ENCODE results near the gene PLIN1. TPM values are rescaled to one million over a fixed set of nuclear protein-coding genes. Genes with fewer than 3 reads are reported as not detected.

Gene PLIN1
- polyA plus RNA-seq, 4 donors, result 0.44 to 18.0 (median 4.8) TPM

DNA sequence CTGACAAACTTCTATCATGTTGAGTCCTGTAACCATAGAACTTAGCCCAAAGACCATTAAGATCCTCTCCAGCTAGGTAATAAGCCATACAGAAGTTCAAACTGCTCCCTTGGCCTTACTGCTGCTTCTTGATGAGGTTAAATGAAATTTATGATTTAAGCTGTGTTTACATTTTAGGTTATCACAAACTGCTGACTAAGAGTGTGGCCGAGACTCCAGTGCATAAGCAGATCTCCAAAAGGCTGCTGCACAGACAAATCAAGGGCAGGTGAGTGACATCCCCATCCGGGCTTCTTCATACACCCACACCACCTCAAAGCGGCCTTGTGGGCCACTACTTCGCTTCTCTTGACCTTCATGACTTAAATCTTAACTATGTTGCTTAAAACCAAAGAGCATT, 62.9 kb downstream of the PLIN1 start:
- peaks cover 0 to 14% (median 2%) of the 10 kb centered on the region in 3 donors for H3K36me3 ChIP-seq (ENCODE audit: control insufficient read depth in 3 of 3, insufficient read depth in 2 of 3, low read depth in 1 of 3, low read length in 3 of 3)
- DNase-seq (no peak), FAIRE-seq (no peak)
- no peaks in the 10 kb centered on the region for H3K27me3 ChIP-seq (ENCODE audit: control insufficient read depth in 3 of 3, insufficient read depth in 3 of 3, low read length in 3 of 3)
- H3K4me1 ChIP-seq (ENCODE audit: control insufficient read depth in 3 of 3, insufficient read depth in 2 of 3, low read depth in 1 of 3, low read length in 2 of 3), result no peaks in the 10 kb centered on the region
- WGBS, 3 donors, result 89 to 95% (median 91%) methylated on average over 4 of the region's 4 CpGs
- no peak overlapping the region for H3K4me3 ChIP-seq (ENCODE audit: low read depth in 1 of 3, low read length in 3 of 3)
- H3K9me3 ChIP-seq (ENCODE audit: control insufficient read depth in 2 of 2, insufficient read depth in 1 of 2, low read depth in 1 of 2, low read length in 1 of 2), result peaks cover 0 to 11% of the 10 kb centered on the region in 2 donors
- no peak overlapping the region for H3K27ac ChIP-seq (ENCODE audit: low read depth in 1 of 3, low read length in 2 of 3)

- no peak for FAIRE-seq
- WGBS, 3 donors, result 90 to 96% (median 96%) methylated on average over 1 of the region's 1 CpG
These were observed 64.0 kb downstream of the PLIN1 start for GRCh38 chr15:89615135-89615534.

More at GRCh38 chr15:89615135-89615534, 64.0 kb downstream of the PLIN1 start:
- no peak overlapping the region for H3K27ac ChIP-seq (ENCODE audit: low read depth in 1 of 3, low read length in 2 of 3)
- no peaks in the 10 kb centered on the region for H3K4me1 ChIP-seq (ENCODE audit: control insufficient read depth in 3 of 3, insufficient read depth in 2 of 3, low read depth in 1 of 3, low read length in 2 of 3)
- H3K9me3 ChIP-seq (ENCODE audit: control insufficient read depth in 2 of 2, insufficient read depth in 1 of 2, low read depth in 1 of 2, low read length in 1 of 2), result peaks cover 0 to 11% of the 10 kb centered on the region in 2 donors
- no peak overlapping the region for H3K4me3 ChIP-seq (ENCODE audit: low read depth in 1 of 3, low read length in 3 of 3)
- no peaks in the 10 kb centered on the region for H3K27me3 ChIP-seq (ENCODE audit: control insufficient read depth in 3 of 3, insufficient read depth in 3 of 3, low read length in 3 of 3)
- no peak for DNase-seq
- H3K36me3 ChIP-seq (ENCODE audit: control insufficient read depth in 3 of 3, insufficient read depth in 2 of 3, low read depth in 1 of 3, low read length in 3 of 3), result peaks cover 0 to 14% (median 2%) of the 10 kb centered on the region in 3 donors

Other genes starting within 250 kb of the PLIN1 start
- 1 to 10 TPM in 2 of 4 donors, under 1 TPM in 2; 0.16 to 2.2 (median 1.3) TPM for gene RHCG, start 182.8 kb downstream of the PLIN1 start, polyA plus RNA-seq
- 1 to 10 TPM in 2 of 4 donors, under 1 TPM in 1, not detected in 1; 0.22 to 4.1 (median 3.7) TPM for gene TICRR, start 103.9 kb downstream of the PLIN1 start, polyA plus RNA-seq
- 1 to 10 TPM in 2 of 4 donors, under 1 TPM in 1, not detected in 1; 0.27 to 2.1 (median 1.9) TPM for gene KIF7, start 23.9 kb downstream of the PLIN1 start, polyA plus RNA-seq
- 10 to 100 TPM; 10.5 to 19.2 (median 16.8) TPM for gene PEX11A, start 11.4 kb upstream of the PLIN1 start, polyA plus RNA-seq
- under 1 TPM in 2 of 4 donors, not detected in 2; 0.09 to 0.19 TPM for gene WDR93, start 11.4 kb upstream of the PLIN1 start, polyA plus RNA-seq
- 1 to 10 TPM in 1 of 4 donors, under 1 TPM in 2, not detected in 1; 0.69 to 1.1 (median 0.97) TPM for gene MESP1, start 71.9 kb upstream of the PLIN1 start, polyA plus RNA-seq
- under 1 TPM in 2 of 4 donors, not detected in 2; 0.34 to 0.39 TPM for gene MESP2, start 97.0 kb upstream of the PLIN1 start, polyA plus RNA-seq
- gene ANPEP, start 135.5 kb upstream of the PLIN1 start, polyA plus RNA-seq, result 1,000 to 10,000 TPM; 1,286 to 3,293 (median 2,526) TPM
- 10 to 100 TPM; 22.7 to 33.3 (median 27.6) TPM for gene AP3S2, start 214.6 kb upstream of the PLIN1 start, polyA plus RNA-seq
- 10 to 100 TPM; 11.9 to 37.1 (median 17.9) TPM for gene ARPIN, start 233.6 kb upstream of the PLIN1 start, polyA plus RNA-seq

Measured in small intestine (tissue), 7 donors.